Parathyroid adenoma (tissue), 2 donors: ENCODE results near the gene CCDC12.
A peak's percentile ranks its signal among the peaks of the same experiment; 100 is the strongest.

Experiments
- H2AFZ ChIP-seq: fragments of 300-600 bp; sonication (generic); one replicate; pipeline ENCODE4 v1.7.0; 2017; ENCODE audit warnings: antibody characterized with exemption, mild to moderate bottlenecking
- H3K27ac ChIP-seq: fragments of 300-600 bp; sonication (generic); one replicate; pipeline ENCODE4 v1.7.0; 2017
- H3K27me3 ChIP-seq: fragments of 300-600 bp; sonication (generic); one replicate; pipeline ENCODE4 v1.7.0; 2017; ENCODE audit warnings: low read length; ENCODE audit not compliant: control insufficient read depth, insufficient read depth
- H3K36me3 ChIP-seq: fragments of 300-600 bp; sonication (generic); one replicate; pipeline ENCODE4 v1.7.0; 2017; ENCODE audit warnings: low read length; ENCODE audit not compliant: control insufficient read depth, insufficient read depth
- H3K4me1 ChIP-seq: fragments of 300-600 bp; sonication (generic); one replicate; pipeline ENCODE4 v1.7.0; 2017; ENCODE audit warnings: control low read depth
- H3K4me2 ChIP-seq: fragments of 300-600 bp; sonication (generic); one replicate; pipeline ENCODE4 v1.7.0; 2017; ENCODE audit warnings: low read length
- H3K4me3 ChIP-seq: fragments of 300-600 bp; sonication (generic); one replicate; pipeline ENCODE4 v1.7.0; 2017; ENCODE audit warnings: low read depth, low read length
- H3K79me2 ChIP-seq: fragments of 300-600 bp; sonication (generic); one replicate; pipeline ENCODE4 v1.7.0; 2017; ENCODE audit warnings: control low read depth
- H3K9ac ChIP-seq: fragments of 300-600 bp; sonication (generic); one replicate; pipeline ENCODE4 v1.7.0; 2017; ENCODE audit warnings: mild to moderate bottlenecking
- H3K9me3 ChIP-seq: fragments of 300-600 bp; sonication (generic); one replicate; pipeline ENCODE4 v1.7.0; 2017; ENCODE audit warnings: low read length; ENCODE audit not compliant: control insufficient read depth
- TF ChIP-seq, protein P1 (sequence below): fragments of 300-600 bp; sonication (generic); IDR thresholded peaks from one replicate; pipeline ENCODE4 v1.7.0; 2017; ENCODE audit warnings: antibody characterized with exemption, mild to moderate bottlenecking
- donor health status: primary hyperparathyroidism.

The CCDC12 gene

DNA sequence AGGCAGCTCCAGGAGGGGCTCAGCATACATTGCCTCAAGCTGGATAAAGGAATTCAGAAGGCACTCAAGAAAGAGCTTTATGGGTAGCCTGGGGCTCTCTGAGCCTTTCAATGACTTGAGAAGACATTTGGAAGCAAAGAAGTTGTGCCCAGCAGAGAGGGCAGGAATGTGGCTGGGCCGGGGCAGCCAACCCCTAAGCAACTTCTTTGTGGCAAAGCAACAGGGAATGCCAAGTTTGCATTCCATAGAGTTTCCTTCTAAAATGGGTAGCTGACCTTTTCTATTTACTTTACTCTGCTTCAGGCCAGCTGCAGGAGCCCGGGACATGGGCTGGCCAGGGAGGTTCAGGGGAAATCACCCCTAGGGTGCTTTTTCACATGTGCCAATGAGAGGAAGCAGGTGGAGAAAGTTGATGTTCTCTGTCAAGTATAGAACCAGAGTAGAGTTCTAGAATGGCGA, 45.6 kb downstream of the CCDC12 start:
- peak overlapping the region; percentile 61 for H3K27ac ChIP-seq
- H3K4me3 ChIP-seq: no peak overlapping the region
- no peak overlapping the region for H3K4me2 ChIP-seq
- peaks cover 68% of the 10 kb centered on the region for H3K79me2 ChIP-seq
- H3K27me3 ChIP-seq: no peaks in the 10 kb centered on the region
- no peak overlapping the region for H2AFZ ChIP-seq
- no peaks in the 10 kb centered on the region for H3K9me3 ChIP-seq
- H3K9ac ChIP-seq: no peak overlapping the region
- H3K4me1 ChIP-seq: peaks cover 59% of the 10 kb centered on the region
- H3K36me3 ChIP-seq: no peaks in the 10 kb centered on the region
- TF ChIP-seq, protein P1, sequence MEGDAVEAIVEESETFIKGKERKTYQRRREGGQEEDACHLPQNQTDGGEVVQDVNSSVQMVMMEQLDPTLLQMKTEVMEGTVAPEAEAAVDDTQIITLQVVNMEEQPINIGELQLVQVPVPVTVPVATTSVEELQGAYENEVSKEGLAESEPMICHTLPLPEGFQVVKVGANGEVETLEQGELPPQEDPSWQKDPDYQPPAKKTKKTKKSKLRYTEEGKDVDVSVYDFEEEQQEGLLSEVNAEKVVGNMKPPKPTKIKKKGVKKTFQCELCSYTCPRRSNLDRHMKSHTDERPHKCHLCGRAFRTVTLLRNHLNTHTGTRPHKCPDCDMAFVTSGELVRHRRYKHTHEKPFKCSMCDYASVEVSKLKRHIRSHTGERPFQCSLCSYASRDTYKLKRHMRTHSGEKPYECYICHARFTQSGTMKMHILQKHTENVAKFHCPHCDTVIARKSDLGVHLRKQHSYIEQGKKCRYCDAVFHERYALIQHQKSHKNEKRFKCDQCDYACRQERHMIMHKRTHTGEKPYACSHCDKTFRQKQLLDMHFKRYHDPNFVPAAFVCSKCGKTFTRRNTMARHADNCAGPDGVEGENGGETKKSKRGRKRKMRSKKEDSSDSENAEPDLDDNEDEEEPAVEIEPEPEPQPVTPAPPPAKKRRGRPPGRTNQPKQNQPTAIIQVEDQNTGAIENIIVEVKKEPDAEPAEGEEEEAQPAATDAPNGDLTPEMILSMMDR: no peak

DNA sequence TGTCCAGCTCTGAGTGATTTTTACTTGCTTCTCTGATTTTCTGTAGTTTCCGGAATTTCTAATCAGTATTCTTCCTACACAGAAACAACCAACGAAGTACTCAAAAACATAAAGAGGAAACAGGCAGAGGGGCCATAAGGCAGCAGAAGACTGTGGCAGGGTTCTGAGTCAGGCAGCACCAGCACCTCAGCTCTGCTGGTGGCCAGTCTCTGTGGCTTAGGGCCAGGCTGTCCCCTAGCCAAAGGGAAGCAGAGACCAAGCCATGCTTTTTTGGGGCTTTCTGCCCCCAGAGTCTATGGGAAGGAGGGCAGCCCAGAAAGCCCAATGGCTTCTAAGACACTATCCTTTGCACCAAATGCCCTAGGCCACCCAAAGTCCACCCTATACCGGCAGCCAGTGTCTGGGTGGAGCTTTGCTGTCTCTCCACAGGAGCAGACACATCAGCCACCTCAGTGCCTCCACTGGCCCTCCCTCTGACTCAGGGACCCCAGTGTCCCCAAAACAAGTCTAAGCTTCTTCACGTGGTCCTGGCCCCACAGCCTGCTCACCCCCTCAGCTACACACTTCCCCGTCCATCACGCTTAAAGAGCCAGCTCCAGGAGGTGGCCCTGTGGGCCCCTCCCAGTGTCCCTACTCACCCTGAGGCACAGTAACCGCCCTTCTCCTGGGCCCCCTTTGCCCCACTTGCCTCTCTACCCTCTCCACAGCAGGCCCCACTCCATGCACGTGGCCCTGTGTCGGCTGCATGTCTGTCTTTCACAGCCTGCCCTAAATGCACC, 46.2 kb downstream of the CCDC12 start:
- peaks cover 58% of the 10 kb centered on the region for H3K4me1 ChIP-seq
- H3K4me3 ChIP-seq: no peak overlapping the region
- no peaks in the 10 kb centered on the region for H3K27me3 ChIP-seq
- TF ChIP-seq, protein P1: no peak
- H3K27ac ChIP-seq: peak overlapping the region; percentile 61
- H3K4me2 ChIP-seq: no peak overlapping the region
- H3K9me3 ChIP-seq: no peaks in the 10 kb centered on the region
- no peak overlapping the region for H3K9ac ChIP-seq
- peaks cover 72% of the 10 kb centered on the region for H3K79me2 ChIP-seq
- no peaks in the 10 kb centered on the region for H3K36me3 ChIP-seq
- no peak overlapping the region for H2AFZ ChIP-seq

DNA sequence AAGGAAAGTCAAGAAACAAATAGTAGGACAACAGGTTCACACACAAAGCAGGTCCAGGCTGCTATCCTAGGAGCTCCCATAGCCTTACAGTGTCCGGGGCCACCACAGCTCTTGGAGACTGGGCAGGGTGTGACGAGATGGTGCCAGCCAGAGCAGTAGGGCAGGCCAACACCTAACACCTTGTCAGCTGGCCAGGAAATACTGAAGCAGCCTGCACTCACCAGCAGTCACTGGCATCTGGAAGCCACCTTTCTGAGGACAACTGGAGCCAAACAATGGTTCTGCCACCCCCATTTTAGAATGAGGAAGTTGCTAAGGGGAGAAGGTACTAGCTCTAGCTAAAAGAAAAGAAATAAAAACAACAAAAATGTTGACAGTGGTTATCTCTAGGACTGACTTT, 47.2 kb downstream of the CCDC12 start:
- peaks cover 48% of the 10 kb centered on the region for H3K4me1 ChIP-seq
- no peak overlapping the region for H3K4me3 ChIP-seq
- TF ChIP-seq, protein P1: no peak
- no peaks in the 10 kb centered on the region for H3K9me3 ChIP-seq
- no peak overlapping the region for H3K9ac ChIP-seq
- H2AFZ ChIP-seq: no peak overlapping the region
- no peaks in the 10 kb centered on the region for H3K27me3 ChIP-seq
- H3K4me2 ChIP-seq: no peak overlapping the region
- H3K36me3 ChIP-seq: no peaks in the 10 kb centered on the region
- H3K79me2 ChIP-seq: peaks cover 73% of the 10 kb centered on the region
- H3K27ac ChIP-seq: no peak overlapping the region

DNA sequence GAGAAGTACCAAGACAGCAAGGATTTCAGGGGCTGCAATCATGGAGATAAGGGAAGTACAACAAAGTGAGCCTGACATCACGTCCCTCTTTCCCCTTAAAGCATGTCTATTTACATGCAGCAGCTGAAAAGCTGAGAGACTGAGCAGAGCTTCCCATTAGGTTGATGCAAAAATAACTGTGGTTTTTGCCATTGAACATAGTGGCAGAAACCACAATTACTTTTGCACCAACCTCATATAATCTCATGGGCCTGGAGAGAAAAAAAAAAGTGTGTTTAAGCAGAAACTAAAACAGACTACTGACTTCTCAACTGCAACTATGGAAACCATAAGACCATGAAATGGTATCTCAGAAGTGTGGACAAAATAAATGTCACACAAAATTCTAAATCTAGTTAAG, 48.3 kb downstream of the CCDC12 start:
- Histone ChIP-seq H3K4me2 (no peak overlapping the region), H3K27ac (no peak overlapping the region), H3K9ac (no peak overlapping the region), H2AFZ (no peak overlapping the region), H3K9me3 (no peaks in the 10 kb centered on the region), H3K4me1 (peaks cover 40% of the 10 kb centered on the region), H3K4me3 (no peak overlapping the region), H3K36me3 (no peaks in the 10 kb centered on the region), H3K27me3 (no peaks in the 10 kb centered on the region), H3K79me2 (peaks cover 75% of the 10 kb centered on the region)
- TF ChIP-seq, protein P1: no peak

DNA sequence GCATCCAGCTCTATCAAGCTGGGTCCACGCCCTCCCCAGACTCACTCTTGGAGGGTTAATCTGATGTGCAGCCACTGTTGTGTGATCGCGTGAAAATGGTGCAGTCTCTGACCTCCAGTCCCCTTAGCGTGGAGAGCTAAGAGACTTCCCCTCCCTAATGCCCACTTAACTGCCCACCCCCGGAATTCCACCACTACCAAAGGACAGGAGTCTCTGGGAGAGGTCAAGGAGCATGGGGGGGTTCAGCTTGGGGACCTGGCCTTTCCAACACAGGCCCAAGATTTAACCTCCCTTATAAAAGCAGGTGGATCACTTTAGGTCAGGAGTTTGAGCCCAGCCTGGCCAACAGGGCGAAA, 48.8 kb downstream of the CCDC12 start:
- no peaks in the 10 kb centered on the region for H3K27me3 ChIP-seq
- no peaks in the 10 kb centered on the region for H3K36me3 ChIP-seq
- H3K27ac ChIP-seq: no peak overlapping the region
- no peak overlapping the region for H3K4me2 ChIP-seq
- H2AFZ ChIP-seq: no peak overlapping the region
- H3K9me3 ChIP-seq: no peaks in the 10 kb centered on the region
- H3K4me3 ChIP-seq: no peak overlapping the region
- H3K4me1 ChIP-seq: peaks cover 38% of the 10 kb centered on the region
- H3K9ac ChIP-seq: no peak overlapping the region
- H3K79me2 ChIP-seq: peaks cover 75% of the 10 kb centered on the region
- TF ChIP-seq, protein P1: no peak
